Urothelium cell line (cell line): ENCODE measurements around the gene PTP4A2.

Experiments
- DNase-seq: peaks from one replicate; pipeline ENCODE4 v3.0.0; 2011; ENCODE audit warnings: low spot score, mixed read lengths
- FAIRE-seq: peaks from 2 replicates; lab custom pipeline; 2011; peaks lifted over from hg19 to GRCh38; lab: Jason Lieb, UNC

The PTP4A2 gene

DNA sequence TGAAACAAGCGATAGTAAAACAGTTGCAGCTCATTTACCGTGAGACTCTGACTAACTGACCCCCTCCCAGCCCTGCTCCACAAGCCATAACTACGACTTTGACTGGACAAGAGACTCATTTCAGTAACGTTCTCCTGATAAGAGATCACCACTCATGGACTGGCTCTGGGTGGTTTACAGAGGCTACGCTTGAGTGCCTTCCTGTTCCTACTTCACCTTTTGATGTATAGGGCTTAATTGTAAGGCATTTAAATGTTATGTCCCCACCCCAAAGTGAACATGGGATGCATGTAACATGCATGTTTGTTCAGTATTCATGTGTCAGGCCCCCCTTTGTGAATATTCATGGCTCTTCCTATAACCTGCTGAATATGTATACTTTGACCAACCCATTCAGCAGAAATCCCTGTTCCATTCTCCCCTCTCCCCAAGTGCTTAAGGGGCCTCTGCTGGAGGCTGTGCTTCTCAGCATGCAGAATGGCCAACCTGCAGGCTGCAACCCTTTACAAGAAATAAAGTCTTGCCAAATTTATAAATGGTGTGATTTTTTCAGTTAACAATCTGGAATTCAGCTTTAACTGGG lies 71.6 kb downstream of the PTP4A2 start:
- DNase-seq (no peak), FAIRE-seq (no peak)

DNA sequence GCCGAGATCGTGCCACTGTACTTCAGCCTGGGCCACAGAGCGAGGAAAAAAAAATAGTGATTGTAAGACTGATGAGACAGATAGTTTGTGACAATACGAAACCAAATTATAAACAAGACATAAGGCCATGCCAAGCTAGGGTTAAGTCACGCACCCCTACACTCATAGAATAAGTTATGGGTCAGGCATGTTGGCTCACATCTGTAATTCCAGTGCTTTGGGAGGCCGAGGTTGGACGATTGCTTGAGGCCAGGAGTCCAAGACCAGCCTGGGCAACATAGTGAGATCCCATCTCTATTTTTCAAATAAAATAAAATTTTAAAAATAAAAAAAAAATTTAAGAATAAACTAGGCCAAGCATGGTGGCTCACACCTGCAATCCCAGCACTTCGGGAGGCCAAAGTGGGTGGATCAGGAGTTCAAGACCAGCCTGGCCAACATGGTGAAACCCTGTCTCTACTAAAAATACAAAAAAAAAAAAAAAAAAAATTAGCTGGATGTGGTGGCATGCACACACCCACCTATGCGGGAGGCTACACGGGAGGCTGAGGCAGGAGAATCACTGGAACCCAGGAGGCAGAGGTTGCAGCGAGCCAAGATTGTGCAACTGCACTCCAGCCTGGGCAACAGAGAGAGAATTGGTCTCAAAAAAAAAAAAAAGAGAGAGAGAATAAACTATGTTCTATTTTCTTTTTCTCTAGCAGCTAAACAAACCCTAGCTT lies 72.3 kb downstream of the PTP4A2 start:
- no peak for FAIRE-seq
- DNase-seq = no peak

DNA sequence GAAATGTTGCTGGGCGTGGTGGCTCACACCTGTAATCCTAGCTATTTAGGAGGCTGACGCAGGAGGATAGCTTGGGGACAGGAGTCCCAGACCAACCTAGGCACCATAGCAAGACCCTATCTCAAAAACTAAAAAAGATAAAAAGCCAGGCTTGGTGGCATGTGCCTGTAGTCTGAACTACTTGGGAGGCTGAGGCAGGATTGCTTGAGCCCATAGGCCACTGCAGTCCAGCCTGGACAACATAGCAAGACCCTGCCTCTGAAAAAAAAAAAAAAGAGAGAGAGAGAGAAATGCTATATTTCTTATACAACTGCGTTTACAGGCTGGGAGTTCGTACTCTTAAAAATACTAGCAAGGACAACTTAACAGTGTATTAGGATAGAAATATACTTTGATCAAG lies 76.1 kb downstream of the PTP4A2 start:
- FAIRE-seq (no peak), DNase-seq (no peak)

DNA sequence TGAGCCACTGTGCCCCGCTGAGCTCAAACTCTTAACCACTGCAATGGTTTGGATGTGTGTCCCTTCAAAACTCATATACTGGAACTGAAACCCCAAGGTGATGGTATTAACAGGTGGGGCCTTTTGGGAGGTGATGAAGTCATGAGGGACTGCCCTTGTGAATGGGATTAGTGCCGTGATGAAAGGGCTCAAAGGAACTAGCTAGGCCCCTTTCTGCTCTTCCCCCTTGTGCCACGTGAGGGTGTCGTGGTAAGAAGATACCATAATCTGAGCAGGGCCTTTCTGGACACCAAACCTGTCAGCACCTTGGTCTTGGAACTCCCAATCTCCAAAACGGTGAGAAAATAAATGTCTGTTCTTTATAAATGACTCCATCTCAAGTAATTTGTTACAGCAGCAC lies 76.8 kb downstream of the PTP4A2 start:
- no peak for DNase-seq
- FAIRE-seq = no peak

DNA sequence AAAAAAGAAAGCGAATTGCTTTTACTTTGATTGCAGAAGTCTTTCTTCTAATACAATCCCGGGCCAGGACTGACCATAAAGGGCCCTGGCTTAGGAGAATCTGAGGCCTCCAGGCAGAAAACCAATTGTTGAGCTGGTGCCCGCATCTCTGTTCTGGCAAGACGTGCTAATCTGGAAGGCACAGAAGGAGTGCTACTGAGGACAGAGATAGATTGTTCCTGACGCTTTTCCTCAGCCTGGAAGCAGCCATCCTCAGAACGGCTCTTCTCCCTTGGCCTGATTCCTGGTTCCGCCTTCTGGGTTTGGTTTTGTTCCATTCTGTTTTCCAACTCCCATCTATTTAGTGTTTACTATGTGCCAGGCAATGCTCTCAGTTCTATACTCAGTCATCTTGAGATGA lies 77.6 kb downstream of the PTP4A2 start:
- DNase-seq = no peak
- no peak for FAIRE-seq

DNA sequence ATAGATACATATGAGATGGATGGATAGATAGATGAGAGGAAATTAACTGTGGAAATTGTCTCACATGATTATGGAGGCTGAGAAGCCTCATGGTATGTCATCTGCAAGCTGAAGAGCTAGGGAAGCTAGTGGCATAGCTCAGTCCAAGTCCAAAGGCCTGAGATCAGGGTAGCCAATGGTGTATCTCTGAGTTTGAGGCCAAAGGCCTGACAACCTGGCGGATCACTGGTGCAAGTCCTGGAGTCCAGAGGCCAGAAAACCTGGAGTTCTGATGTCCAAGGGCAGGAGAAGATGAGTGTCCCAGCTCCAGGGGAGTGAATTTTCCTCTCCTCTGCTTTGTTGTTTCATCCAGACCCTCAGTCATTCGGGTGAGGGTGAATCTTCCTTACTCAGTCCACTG lies 78.4 kb downstream of the PTP4A2 start:
- no peak for DNase-seq
- FAIRE-seq = no peak

DNA sequence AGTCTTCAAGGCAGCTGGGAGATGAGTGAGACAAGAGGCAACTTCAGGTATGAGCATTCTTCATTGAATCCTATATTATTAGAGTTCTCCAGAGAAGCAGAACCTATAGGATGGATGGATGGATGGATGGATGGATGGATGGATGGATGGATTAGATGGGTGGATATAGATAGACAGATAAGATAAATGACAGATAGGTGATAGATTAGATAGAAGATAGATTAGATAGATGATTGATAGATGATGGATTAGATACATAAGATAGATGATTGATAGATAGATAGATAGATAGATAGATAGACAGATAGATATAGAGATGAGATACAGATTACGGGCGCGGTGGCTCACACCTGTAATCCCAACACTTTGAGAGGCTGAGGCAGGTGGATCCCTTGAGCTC lies 79.1 kb downstream of the PTP4A2 start:
- FAIRE-seq = no peak
- no peak for DNase-seq

DNA sequence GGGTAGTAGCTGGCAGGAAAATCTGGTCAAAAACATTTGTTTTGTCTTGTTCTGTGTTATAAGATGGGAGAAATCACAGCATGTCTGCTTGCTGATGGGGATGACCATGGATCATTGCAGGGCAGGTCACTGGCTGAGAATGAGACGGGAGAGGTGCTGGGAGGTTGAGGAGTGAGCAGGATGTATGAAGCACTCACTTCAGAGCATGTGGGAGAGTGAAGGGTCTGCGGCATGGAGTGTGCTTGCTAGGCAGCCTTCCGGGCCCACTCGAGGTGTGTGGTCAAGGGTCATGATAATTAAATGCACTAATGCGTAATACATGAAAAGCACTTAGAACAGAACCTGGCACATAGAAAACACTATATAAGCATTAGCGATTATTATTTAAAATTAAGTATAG lies 80.3 kb downstream of the PTP4A2 start:
- FAIRE-seq (no peak), DNase-seq (no peak)
